GM19238 (cell line): ENCODE measurements around the gene NYAP2.

Experiments used
- DNase-seq: peaks from one replicate; pipeline ENCODE4 v3.0.0; 2011; ENCODE audit warnings: low spot score; ENCODE audit not compliant: insufficient read length

The NYAP2 gene

DNA sequence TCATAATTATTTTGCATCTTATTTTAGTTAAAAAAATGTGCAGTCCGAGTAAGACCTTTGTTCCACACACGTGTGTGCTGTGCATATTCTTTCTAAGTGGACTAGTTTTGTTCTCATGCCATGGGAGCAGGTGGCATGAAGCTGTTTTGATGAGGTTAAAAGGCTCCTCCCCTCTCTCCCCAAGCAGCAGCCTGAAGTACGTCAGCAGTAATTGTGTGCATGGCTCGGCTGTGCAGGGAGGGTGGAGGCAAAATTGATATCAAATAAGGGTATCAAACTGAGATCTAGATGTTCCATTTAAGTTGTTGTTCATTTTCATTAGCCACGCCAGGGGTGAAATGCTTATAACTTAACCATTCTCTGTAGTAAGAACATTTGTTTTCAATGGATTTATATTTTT lies at the start of gene NYAP2:
Gene NYAP2, plus strand, starts transcription at position 207 of the 400 bp plus-strand sequence. CDS start 9,171 bp downstream, outside the sequence.
- no peak for DNase-seq

GRCh38 chr2:225353579-225354085 lies 45.9 kb upstream of the NYAP2 start:
- no peak for DNase-seq

DNA sequence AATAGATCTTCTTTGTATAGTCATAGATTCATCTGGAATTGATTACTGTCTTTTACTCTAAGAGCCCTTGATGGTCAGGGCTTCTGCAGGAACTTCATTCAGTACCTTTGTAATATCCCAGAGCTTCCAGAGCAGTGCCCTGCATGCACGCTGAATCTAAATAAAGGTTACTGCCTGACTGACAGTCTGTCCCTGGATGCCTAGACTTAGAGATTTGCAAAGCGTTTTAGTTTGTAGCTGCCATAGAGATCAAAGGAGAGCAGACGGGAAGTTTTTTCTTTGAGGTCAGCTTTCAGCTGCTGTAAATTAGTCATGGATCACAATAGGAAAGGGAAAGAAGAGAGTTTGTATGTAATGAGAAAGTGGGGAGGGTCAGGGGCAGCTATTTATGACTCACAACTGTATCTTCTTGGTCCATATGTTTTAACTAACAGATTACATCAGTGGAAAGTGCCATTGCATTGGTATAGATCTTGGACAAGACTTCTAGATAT lies 45.2 kb upstream of the NYAP2 start:
- DNase-seq: no peak

DNA sequence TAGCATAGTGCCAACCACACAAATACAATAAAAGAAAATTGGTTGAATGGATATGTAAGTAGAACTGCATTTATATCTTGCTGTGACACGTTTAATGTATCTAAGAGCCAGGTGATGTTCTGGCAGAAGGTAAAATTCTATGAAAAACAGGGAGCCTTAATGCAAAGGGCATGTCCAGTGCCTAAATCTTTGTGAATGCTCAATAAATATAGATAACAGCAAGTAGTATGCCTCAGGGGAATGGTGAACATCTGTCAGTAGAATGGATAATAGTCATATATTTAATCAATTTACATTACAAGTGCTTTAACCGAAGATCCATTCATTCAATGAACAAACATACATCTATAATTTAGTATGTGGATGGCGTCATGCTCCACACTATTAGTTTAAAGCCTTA lies 43.7 kb upstream of the NYAP2 start:
- no peak for DNase-seq

DNA sequence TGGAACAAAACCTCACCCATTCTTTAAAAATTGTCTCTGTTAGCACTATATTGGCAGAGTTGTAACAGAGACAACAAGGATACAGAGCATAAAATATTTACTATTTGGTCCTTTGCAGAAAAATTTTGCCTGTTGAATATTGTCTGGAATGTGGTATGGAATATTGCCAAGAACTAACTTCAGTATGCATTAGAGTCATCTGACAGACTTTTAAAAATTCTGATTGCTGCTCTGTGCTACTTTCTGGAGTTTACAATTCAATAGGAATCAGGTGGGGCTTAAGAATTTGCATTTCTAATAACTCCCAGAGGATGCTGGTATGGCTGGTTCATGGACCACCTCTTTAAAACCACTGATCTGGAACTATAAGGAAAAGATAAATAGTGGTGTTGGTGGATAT lies 32.8 kb upstream of the NYAP2 start:
- no peak for DNase-seq

- no peak for DNase-seq
These were observed 32.0 kb upstream of the NYAP2 start for GRCh38 chr2:225367482-225367881.

DNA sequence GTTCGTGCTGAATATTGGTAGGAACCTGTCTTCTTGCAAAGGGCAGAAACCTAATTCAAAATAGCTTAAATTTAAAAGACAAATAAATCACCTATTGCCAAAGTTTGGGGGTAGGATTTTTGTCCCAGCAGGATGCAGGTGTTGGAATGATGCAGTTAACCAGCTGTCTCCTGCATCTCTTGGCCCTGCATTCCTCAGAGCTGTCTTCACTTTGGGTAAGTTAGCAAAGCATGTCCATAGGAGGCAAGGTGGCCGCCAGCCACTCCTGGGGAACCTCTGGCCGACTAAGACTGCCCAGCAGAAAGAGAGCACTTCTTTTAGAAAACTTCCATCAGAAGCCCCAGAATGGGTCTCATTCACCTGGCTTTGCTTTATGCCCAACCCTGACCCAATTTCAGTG lies 20.5 kb upstream of the NYAP2 start:
- DNase-seq: no peak

GRCh38 chr2:225379856-225380255 lies 19.7 kb upstream of the NYAP2 start:
- no peak for DNase-seq

GRCh38 chr2:225381609-225382008 lies 17.9 kb upstream of the NYAP2 start:
- DNase-seq: no peak

DNA sequence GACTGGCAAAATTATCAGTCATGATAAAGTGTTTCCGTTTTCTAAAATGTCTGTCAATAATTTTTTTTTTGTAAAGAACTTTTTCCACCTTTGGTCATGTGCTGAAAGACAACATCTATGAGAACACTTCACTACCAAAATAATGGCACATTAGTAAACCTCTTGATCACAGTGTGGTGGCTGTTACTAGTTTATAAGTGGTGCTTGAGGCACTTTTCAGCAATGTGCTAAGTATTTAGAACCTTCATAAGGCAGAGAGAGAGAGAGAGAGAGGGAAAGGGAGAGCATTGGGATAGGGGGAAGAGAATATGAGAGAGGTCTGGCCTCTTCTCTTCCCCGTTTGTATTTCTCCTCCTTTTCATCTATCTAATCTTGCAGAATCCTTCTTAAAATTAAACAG lies 1.1 kb upstream of the NYAP2 start:
- DNase-seq: no peak

DNA sequence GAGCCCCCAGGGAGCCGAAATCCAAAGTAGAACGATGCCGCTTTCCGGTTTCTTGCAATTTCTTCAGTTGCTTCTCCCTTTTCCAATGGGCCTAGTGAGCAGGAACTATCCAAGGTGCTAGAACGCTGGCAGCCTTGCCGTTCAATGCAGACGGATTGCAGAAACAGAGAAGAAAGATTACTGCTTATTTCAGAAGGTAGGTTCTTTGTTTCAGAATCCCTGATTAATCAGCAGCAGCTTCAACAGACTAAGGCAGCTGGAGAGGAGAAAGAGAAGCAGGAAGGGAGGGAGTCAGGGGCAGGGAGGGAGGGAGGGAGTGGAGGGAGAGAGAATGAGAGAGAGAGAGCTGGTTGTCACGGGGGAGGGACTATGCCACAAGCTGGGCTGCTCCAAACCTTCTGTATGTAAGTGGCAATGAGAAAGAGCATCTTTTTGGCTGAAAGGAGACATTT lies 576 bp downstream of the NYAP2 start:
- no peak for DNase-seq

- no peak for DNase-seq
These were observed 1.3 kb downstream of the NYAP2 start for GRCh38 chr2:225400546-225401400.

GRCh38 chr2:225402210-225402776 lies 2.8 kb downstream of the NYAP2 start:
- DNase-seq: no peak

GRCh38 chr2:225411452-225411851 lies 11.9 kb downstream of the NYAP2 start:
- DNase-seq: no peak

GRCh38 chr2:225413786-225414185 lies 14.3 kb downstream of the NYAP2 start:
- DNase-seq: no peak

- no peak for DNase-seq
These were observed 15.4 kb downstream of the NYAP2 start for GRCh38 chr2:225414902-225415301.

DNA sequence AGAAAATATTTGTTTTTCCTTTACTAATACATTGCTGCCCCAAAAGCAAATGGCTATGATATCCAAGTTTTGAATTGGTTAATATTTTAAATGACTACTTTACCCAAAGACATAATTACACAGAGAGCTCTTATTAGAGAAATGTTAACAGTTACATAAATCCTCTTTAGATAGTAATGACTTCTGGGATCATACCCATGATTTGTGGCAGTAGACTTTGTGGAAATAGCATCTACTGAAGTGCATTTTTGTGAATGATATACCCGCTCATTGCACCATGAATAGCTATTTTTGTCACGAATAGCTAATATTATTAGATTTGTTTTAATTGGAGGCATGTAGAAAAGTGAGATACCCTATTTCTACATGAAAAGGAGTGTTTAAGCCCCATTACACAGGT lies 15.8 kb downstream of the NYAP2 start:
- no peak for DNase-seq

DNA sequence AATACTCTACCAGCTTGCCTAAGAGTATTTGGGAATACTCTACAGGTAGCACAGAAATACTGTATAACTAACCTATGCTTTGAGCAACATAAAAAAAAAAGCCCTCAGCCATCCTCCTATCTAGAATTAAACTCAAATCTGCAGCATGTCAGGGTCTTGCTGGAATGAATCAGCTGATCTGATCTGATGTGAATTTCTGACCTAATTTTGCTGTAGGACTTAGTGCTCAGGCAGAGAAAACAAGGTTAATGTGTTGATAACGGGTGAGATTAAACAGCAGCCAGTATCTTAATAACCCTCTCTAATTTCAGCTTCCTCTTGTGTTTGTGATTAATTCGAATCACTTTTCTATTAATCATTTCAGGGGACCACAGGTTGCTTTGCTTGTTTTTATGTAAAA lies 16.3 kb downstream of the NYAP2 start:
- no peak for DNase-seq

GRCh38 chr2:225416616-225417367 lies 17.3 kb downstream of the NYAP2 start:
- no peak for DNase-seq

- DNase-seq: no peak
These were observed 19.5 kb downstream of the NYAP2 start for GRCh38 chr2:225419033-225419432.

- DNase-seq: no peak
These were observed 22.6 kb downstream of the NYAP2 start for GRCh38 chr2:225422145-225422544.

GRCh38 chr2:225425284-225425683 lies 25.8 kb downstream of the NYAP2 start:
- DNase-seq: no peak
